HepG2 (cell line): ENCODE results near the gene TMEM19.

Source experiments
- RAD51 ChIP-seq: fragments of 450-650 bp; IDR thresholded peaks from 2 replicates; pipeline ENCODE4 v1.6.1; 2016; ENCODE audit warnings: borderline replicate concordance
- RORA ChIP-seq: sonication (generic); formaldehyde crosslinking; IDR thresholded peaks from 2 replicates; pipeline ENCODE4 v1.5.0; 2020; ENCODE audit warnings: mild to moderate bottlenecking, missing genetic modification reagents, moderate library complexity
- ZNF564 ChIP-seq: sonication (generic); formaldehyde crosslinking; IDR thresholded peaks from 2 replicates; pipeline ENCODE4 v1.8.1; 2023; ENCODE audit warnings: mild to moderate bottlenecking, missing genetic modification reagents
- TF ChIP-seq, protein P1 (sequence below): sonication (generic); formaldehyde crosslinking; IDR thresholded peaks from 2 replicates; pipeline ENCODE4 v1.4.0; 2020; ENCODE audit warnings: missing genetic modification reagents
- TF ChIP-seq, protein P2 (sequence below): sonication (generic); formaldehyde crosslinking; IDR thresholded peaks from 2 replicates; pipeline ENCODE4 v1.5.0; 2020; ENCODE audit warnings: mild to moderate bottlenecking, missing genetic modification reagents, borderline replicate concordance
- TF ChIP-seq, protein P3 (sequence below): IDR thresholded peaks from 2 replicates; pipeline ENCODE4 v1.6.1; 2016; ENCODE audit warnings: low read depth, control low read depth

DNA sequence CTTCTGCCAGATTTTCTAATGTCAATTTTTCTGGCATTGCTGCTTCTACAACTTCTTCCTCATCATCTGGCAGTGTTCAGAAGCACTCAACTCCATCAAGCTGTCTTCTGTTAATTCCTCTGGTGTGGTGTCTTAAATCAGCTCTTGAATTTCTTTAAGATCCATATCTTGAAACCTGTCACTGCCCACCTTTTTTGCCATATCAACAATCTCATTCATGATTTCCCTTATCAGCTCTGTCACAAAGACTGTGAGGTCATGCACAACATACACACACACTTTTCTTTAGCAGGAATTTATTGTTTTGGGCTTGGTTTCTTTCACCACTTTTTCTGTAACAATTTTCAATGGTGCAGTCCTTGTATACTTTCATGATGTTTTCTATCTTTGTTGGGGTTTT, 14.6 kb upstream of the TMEM19 start:
- TF ChIP-seq, protein P1, sequence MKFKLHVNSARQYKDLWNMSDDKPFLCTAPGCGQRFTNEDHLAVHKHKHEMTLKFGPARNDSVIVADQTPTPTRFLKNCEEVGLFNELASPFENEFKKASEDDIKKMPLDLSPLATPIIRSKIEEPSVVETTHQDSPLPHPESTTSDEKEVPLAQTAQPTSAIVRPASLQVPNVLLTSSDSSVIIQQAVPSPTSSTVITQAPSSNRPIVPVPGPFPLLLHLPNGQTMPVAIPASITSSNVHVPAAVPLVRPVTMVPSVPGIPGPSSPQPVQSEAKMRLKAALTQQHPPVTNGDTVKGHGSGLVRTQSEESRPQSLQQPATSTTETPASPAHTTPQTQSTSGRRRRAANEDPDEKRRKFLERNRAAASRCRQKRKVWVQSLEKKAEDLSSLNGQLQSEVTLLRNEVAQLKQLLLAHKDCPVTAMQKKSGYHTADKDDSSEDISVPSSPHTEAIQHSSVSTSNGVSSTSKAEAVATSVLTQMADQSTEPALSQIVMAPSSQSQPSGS (CRISPR knock-in tag) = no peak
- TF ChIP-seq RORA = no peak
- TF ChIP-seq RAD51 = no peak
- no peak for TF ChIP-seq ZNF564 (CRISPR knock-in tag)
- TF ChIP-seq, protein P2, sequence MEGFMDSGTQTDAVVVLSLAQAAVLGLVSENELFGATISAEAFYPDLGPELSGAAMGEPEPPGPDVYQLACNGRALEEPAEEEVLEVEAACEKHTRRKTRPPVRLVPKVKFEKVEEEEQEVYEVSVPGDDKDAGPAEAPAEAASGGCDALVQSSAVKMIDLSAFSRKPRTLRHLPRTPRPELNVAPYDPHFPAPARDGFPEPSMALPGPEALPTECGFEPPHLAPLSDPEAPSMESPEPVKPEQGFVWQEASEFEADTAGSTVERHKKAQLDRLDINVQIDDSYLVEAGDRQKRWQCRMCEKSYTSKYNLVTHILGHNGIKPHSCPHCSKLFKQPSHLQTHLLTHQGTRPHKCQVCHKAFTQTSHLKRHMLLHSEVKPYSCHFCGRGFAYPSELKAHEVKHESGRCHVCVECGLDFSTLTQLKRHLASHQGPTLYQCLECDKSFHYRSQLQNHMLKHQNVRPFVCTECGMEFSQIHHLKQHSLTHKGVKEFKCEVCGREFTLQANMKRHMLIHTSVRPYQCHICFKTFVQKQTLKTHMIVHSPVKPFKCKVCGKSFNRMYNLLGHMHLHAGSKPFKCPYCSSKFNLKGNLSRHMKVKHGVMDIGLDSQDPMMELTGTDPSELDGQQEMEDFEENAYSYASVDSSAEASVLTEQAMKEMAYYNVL (CRISPR knock-in tag) = no peak
- TF ChIP-seq, protein P3, sequence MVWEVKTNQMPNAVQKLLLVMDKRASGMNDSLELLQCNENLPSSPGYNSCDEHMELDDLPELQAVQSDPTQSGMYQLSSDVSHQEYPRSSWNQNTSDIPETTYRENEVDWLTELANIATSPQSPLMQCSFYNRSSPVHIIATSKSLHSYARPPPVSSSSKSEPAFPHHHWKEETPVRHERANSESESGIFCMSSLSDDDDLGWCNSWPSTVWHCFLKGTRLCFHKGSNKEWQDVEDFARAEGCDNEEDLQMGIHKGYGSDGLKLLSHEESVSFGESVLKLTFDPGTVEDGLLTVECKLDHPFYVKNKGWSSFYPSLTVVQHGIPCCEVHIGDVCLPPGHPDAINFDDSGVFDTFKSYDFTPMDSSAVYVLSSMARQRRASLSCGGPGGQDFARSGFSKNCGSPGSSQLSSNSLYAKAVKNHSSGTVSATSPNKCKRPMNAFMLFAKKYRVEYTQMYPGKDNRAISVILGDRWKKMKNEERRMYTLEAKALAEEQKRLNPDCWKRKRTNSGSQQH = no peak
